ENCODE measurements around the gene HMCN2. TPM values are rescaled to one million over a fixed set of nuclear protein-coding genes. Genes with fewer than 3 reads are reported as not detected.

The HMCN2 gene
- total RNA-seq, 2 donors from 2014 or later = 4.6 to 6.0 TPM

- intact Hi-C loops (cut with DNase I) = no loop called here
- DNase-seq = no peak
- no peak for ATAC-seq
Measured at GRCh38 chr9:130476151-130476730, 210.7 kb downstream of the HMCN2 start.

DNA sequence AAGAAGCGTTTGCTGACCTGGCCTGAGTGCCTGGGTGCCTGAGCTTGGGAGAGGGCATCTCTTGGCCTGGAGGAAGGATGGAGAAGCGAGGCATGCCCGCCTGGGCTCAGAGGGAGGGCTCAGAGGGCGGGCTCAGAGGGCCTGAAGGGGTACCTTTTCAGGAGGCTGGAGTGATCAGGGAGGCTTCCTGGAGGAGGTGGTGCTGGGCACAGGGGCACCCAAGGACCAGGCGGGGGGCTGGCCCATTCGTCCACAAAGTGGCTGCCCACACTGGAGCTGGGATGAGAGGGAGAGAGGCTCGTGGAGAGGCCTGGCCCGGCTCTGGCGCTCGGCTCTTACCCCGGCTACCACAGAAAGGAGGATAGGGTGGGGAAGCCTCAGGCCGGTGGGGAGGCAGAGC is 212.0 kb downstream of the HMCN2 start:
- intact Hi-C loops (cut with DNase I) = no loop called here
- no peak for DNase-seq
- ATAC-seq = no peak

- intact Hi-C loops (cut with DNase I) = no loop called here
- DNase-seq (no peak), ATAC-seq (no peak)
Measured at GRCh38 chr9:130478152-130478551, 212.6 kb downstream of the HMCN2 start.

GRCh38 chr9:130478736-130479575 is 213.4 kb downstream of the HMCN2 start:
- DNase-seq (no peak), ATAC-seq (no peak)
- intact Hi-C loops (cut with DNase I) = no loop called here

- DNase-seq = no peak
- intact Hi-C loops (cut with DNase I) = no loop called here
- ATAC-seq = no peak
Measured at GRCh38 chr9:130479587-130479986, 214.0 kb downstream of the HMCN2 start.

- no peak for DNase-seq
- ATAC-seq = peak in 1 of 2 donors; percentile 32
- intact Hi-C loops (cut with DNase I) = no loop called here
Measured at GRCh38 chr9:130480673-130481072, 215.1 kb downstream of the HMCN2 start.

GRCh38 chr9:130482463-130482862 is 216.9 kb downstream of the HMCN2 start:
- no peak for DNase-seq
- no peak for ATAC-seq
- intact Hi-C loops (cut with DNase I) = no loop called here

- ATAC-seq (peak in 1 of 2 donors; percentile 55), DNase-seq (no peak)
- intact Hi-C loops (cut with DNase I) = no loop called here
Measured at GRCh38 chr9:130483371-130483971, 217.9 kb downstream of the HMCN2 start.

Other genes with a start within 250 kb of the HMCN2 start
- gene FNBP1, start 222.6 kb upstream of the HMCN2 start, total RNA-seq = 10 to 100 TPM; 27.7 to 29.0 TPM
- gene GPR107, start 211.9 kb upstream of the HMCN2 start, total RNA-seq = 10 to 100 TPM; 23.6 to 27.6 TPM
- 10 to 100 TPM in 1 of 2 donors, 1 to 10 TPM in 1; 8.2 to 11.5 TPM for gene NCS1, start 93.4 kb upstream of the HMCN2 start, total RNA-seq
- gene ASS1, start 179.2 kb downstream of the HMCN2 start, total RNA-seq = 10 to 100 TPM; 88.1 to 95.0 TPM

All from left cardiac atrium (tissue), 4 donors.